Fibroblast of lung (primary cell): ENCODE measurements around the gene ATF7IP. TPM values are rescaled to one million over a fixed set of nuclear protein-coding genes. Genes with fewer than 3 reads are reported as not detected.

ENCODE experiments used
- DNase-seq, 2 donors: peaks; one replicate each; pipeline versions ENCODE4 v3.0.0 to v3.0.0-alpha.2; 2010; ENCODE audit warnings: low read depth in 2 of 2
- H2AFZ ChIP-seq: 2 replicates; pipeline ENCODE4 v1.5.1; 2012; ENCODE audit warnings: low read length, control low read depth, inconsistent platforms
- H3K27ac ChIP-seq: 2 replicates; pipeline ENCODE4 v1.5.1; 2011; ENCODE audit warnings: low read length, control low read depth; ENCODE audit not compliant: insufficient read depth
- H3K27me3 ChIP-seq: 2 replicates; pipeline ENCODE4 v1.5.1; 2011; ENCODE audit warnings: mild to moderate bottlenecking, low read length; ENCODE audit not compliant: control insufficient read depth, insufficient read depth
- H3K36me3 ChIP-seq: 2 replicates; pipeline ENCODE4 v1.5.1; 2011; ENCODE audit warnings: low read length; ENCODE audit not compliant: control insufficient read depth, insufficient read depth
- H3K4me1 ChIP-seq: 2 replicates; pipeline ENCODE4 v1.5.1; 2011; ENCODE audit warnings: low read length; ENCODE audit not compliant: control insufficient read depth, insufficient read depth; ENCODE audit errors: extremely low read depth
- H3K4me2 ChIP-seq: 2 replicates; pipeline ENCODE4 v1.5.1; 2011; ENCODE audit warnings: low read length, control low read depth; ENCODE audit not compliant: insufficient read depth; ENCODE audit errors: extremely low read depth
- H3K4me3 ChIP-seq, 4 experiments: fragments of 200-600 bp in 1 of 4; sonication (generic) in 1 of 4; replicated peaks in 1 of 4; 2 replicates each; pipeline ENCODE4 v1.5.1; 2011 to 2016; ENCODE audit warnings: low read length in 4 of 4, low read depth in 3 of 4, mild to moderate bottlenecking in 3 of 4, control low read depth in 2 of 4, inconsistent platforms in 1 of 4, mixed read lengths in 1 of 4; ENCODE audit not compliant: insufficient read depth in 1 of 4; ENCODE audit errors: control extremely low read depth in 1 of 4
- H3K79me2 ChIP-seq: 2 replicates; pipeline ENCODE4 v1.5.1; 2012; ENCODE audit warnings: mild to moderate bottlenecking, low read length, inconsistent platforms; ENCODE audit not compliant: control insufficient read depth, insufficient read depth
- H3K9ac ChIP-seq: 2 replicates; pipeline ENCODE4 v1.5.1; 2011; ENCODE audit warnings: mild to moderate bottlenecking, low read length, control low read depth; ENCODE audit not compliant: insufficient read depth
- H3K9me3 ChIP-seq: 2 replicates; pipeline ENCODE4 v1.5.1; 2012; ENCODE audit warnings: low read depth, low read length; ENCODE audit not compliant: control insufficient read depth, insufficient read depth
- H4K20me1 ChIP-seq: 2 replicates; pipeline ENCODE4 v1.5.1; 2011; ENCODE audit warnings: low read length; ENCODE audit not compliant: control insufficient read depth, insufficient read depth; ENCODE audit errors: extremely low read depth
- EZH2 ChIP-seq: IDR thresholded peaks from 2 replicates; pipeline ENCODE4 v1.5.1; 2012; ENCODE audit warnings: low read length, control low read depth, mild to moderate bottlenecking; ENCODE audit errors: missing control alignments
- polyA plus RNA-seq, 2 donors: library from polyadenylated mRNA; depleted of rRNA in 1 of 2; stranded (reverse) in 1 of 2; unstranded in 1 of 2; fragments of >200 nt; gene quantifications; 2 replicates each; pipeline ENCODE4 v1.2.1, GENCODE V29; 2011 to 2012; ENCODE audit warnings: missing spikeins in 1 of 2
- total RNA-seq: library from RNA; depleted of rRNA; stranded (reverse); fragments of >200 nt; gene quantifications from 2 replicates; pipeline ENCODE4 v1.2.1, GENCODE V29; 2014
- TF ChIP-seq, protein P1 (sequence below), 2 donors: IDR thresholded peaks in 1 of 2; conservative IDR thresholded peaks in 1 of 2; 1 replicate in 1 of 2; 2 replicates in 1 of 2; pipeline ENCODE4 v1.5.1; 2011 to 2012; ENCODE audit warnings: low read length in 2 of 2, control low read depth in 1 of 2, inconsistent platforms in 1 of 2, low read depth in 1 of 2, mild to moderate bottlenecking in 1 of 2

ATF7IP gene
- total and polyA plus RNA-seq, 2 donors (not counting 1 experiment from before 2014, with no cell fraction given) = 13.1 to 18.0 TPM

GRCh38 chr12:14473707-14474287 lies 108.3 kb downstream of the ATF7IP start:
- Histone ChIP-seq H3K4me3 (no peak overlapping the region), H3K79me2 (no peaks in the 10 kb centered on the region), H3K36me3 (no peaks in the 10 kb centered on the region), H3K27ac (no peak overlapping the region), H4K20me1 (no peaks in the 10 kb centered on the region), H3K9me3 (no peaks in the 10 kb centered on the region), H3K9ac (no peak overlapping the region), H3K4me1 (no peaks in the 10 kb centered on the region), H3K27me3 (no peaks in the 10 kb centered on the region), H2AFZ (no peak overlapping the region), H3K4me2 (no peak overlapping the region)
- TF ChIP-seq, protein P1, sequence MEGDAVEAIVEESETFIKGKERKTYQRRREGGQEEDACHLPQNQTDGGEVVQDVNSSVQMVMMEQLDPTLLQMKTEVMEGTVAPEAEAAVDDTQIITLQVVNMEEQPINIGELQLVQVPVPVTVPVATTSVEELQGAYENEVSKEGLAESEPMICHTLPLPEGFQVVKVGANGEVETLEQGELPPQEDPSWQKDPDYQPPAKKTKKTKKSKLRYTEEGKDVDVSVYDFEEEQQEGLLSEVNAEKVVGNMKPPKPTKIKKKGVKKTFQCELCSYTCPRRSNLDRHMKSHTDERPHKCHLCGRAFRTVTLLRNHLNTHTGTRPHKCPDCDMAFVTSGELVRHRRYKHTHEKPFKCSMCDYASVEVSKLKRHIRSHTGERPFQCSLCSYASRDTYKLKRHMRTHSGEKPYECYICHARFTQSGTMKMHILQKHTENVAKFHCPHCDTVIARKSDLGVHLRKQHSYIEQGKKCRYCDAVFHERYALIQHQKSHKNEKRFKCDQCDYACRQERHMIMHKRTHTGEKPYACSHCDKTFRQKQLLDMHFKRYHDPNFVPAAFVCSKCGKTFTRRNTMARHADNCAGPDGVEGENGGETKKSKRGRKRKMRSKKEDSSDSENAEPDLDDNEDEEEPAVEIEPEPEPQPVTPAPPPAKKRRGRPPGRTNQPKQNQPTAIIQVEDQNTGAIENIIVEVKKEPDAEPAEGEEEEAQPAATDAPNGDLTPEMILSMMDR (conservative IDR thresholded peaks at IDR 0.05 in 1 of 2, IDR thresholded peaks at IDR 0.05 in 1 of 2; ENCODE audit: low read depth in 1 of 2, low read length in 2 of 2) = no peak
- TF ChIP-seq EZH2 = no peak
- peak; percentile 30 to 52 for DNase-seq

DNA sequence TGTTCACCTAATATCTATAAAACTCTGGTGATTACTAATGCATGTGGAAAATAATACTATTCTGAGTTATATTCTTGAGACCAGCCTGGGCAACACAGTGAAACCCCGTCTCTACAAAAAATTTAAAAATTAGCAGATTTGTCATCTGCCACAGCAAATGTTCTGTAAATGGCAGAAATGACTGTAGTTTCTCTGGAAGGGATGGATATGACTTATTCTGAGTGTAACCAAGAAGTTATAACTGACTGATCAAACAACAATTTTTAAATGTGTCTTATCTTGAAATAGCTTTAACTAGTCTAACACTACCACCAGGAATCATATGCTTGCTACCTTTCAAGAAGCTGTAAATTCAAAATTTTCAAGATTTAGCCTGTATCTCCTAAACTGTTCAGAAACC lies 113.5 kb downstream of the ATF7IP start:
- H3K79me2 ChIP-seq = no peaks in the 10 kb centered on the region
- H3K4me2 ChIP-seq = no peak overlapping the region
- H3K27me3 ChIP-seq = no peaks in the 10 kb centered on the region
- H3K4me1 ChIP-seq = no peaks in the 10 kb centered on the region
- no peak overlapping the region for H3K9ac ChIP-seq
- no peak overlapping the region for H3K27ac ChIP-seq
- DNase-seq = no peak
- no peak overlapping the region for H2AFZ ChIP-seq
- H3K4me3 ChIP-seq = no peak overlapping the region
- no peak for TF ChIP-seq EZH2
- TF ChIP-seq, protein P1 (conservative IDR thresholded peaks at IDR 0.05 in 1 of 2, IDR thresholded peaks at IDR 0.05 in 1 of 2; ENCODE audit: low read depth in 1 of 2, low read length in 2 of 2) = no peak
- H3K9me3 ChIP-seq = no peaks in the 10 kb centered on the region
- H3K36me3 ChIP-seq = no peaks in the 10 kb centered on the region
- H4K20me1 ChIP-seq = no peaks in the 10 kb centered on the region

- H3K36me3 ChIP-seq = no peaks in the 10 kb centered on the region
- no peaks in the 10 kb centered on the region for H3K9me3 ChIP-seq
- no peak overlapping the region for H3K27ac ChIP-seq
- H3K27me3 ChIP-seq = no peaks in the 10 kb centered on the region
- no peaks in the 10 kb centered on the region for H4K20me1 ChIP-seq
- H2AFZ ChIP-seq = no peak overlapping the region
- TF ChIP-seq, protein P1 (conservative IDR thresholded peaks at IDR 0.05 in 1 of 2, IDR thresholded peaks at IDR 0.05 in 1 of 2; ENCODE audit: low read depth in 1 of 2, low read length in 2 of 2) = no peak
- TF ChIP-seq EZH2 = no peak
- no peak overlapping the region for H3K4me3 ChIP-seq
- DNase-seq = no peak
- H3K9ac ChIP-seq = no peak overlapping the region
- no peaks in the 10 kb centered on the region for H3K79me2 ChIP-seq
- no peak overlapping the region for H3K4me2 ChIP-seq
- H3K4me1 ChIP-seq = no peaks in the 10 kb centered on the region
Measured at GRCh38 chr12:14481201-14481600, 115.7 kb downstream of the ATF7IP start.
